Measurements from ENCODE around the gene FAM98A.

FAM98A gene

GRCh38 chr2:33614190-33614589, 15.1 kb upstream of the FAM98A start:
- H2AFZ ChIP-seq (ENCODE audit: low read depth) = no peak overlapping the region
- no peak overlapping the region for H3K4me3 ChIP-seq (IDR thresholded peaks at IDR 0.05; ENCODE audit: insufficient read depth, low read depth, low read length)
- no peaks in the 10 kb centered on the region for H3K79me2 ChIP-seq (ENCODE audit: insufficient read depth, low read depth)
- no peaks in the 10 kb centered on the region for H4K20me1 ChIP-seq (ENCODE audit: insufficient read depth)
- H3K36me3 ChIP-seq (ENCODE audit: insufficient read depth) = no peaks in the 10 kb centered on the region
- H3K27me3 ChIP-seq (ENCODE audit: insufficient read depth, low read depth) = no peaks in the 10 kb centered on the region
- H3K9ac ChIP-seq = no peak overlapping the region
- TF ChIP-seq, protein P1, sequence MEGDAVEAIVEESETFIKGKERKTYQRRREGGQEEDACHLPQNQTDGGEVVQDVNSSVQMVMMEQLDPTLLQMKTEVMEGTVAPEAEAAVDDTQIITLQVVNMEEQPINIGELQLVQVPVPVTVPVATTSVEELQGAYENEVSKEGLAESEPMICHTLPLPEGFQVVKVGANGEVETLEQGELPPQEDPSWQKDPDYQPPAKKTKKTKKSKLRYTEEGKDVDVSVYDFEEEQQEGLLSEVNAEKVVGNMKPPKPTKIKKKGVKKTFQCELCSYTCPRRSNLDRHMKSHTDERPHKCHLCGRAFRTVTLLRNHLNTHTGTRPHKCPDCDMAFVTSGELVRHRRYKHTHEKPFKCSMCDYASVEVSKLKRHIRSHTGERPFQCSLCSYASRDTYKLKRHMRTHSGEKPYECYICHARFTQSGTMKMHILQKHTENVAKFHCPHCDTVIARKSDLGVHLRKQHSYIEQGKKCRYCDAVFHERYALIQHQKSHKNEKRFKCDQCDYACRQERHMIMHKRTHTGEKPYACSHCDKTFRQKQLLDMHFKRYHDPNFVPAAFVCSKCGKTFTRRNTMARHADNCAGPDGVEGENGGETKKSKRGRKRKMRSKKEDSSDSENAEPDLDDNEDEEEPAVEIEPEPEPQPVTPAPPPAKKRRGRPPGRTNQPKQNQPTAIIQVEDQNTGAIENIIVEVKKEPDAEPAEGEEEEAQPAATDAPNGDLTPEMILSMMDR (conservative IDR thresholded peaks at IDR 0.05; ENCODE audit: low read depth, low read length) = no peak
- no peak overlapping the region for H3K27ac ChIP-seq
- H3K4me1 ChIP-seq (ENCODE audit: low read depth, poor library complexity, severe bottlenecking) = peaks cover 29% of the 10 kb centered on the region
- H3K4me2 ChIP-seq = no peak overlapping the region

DNA sequence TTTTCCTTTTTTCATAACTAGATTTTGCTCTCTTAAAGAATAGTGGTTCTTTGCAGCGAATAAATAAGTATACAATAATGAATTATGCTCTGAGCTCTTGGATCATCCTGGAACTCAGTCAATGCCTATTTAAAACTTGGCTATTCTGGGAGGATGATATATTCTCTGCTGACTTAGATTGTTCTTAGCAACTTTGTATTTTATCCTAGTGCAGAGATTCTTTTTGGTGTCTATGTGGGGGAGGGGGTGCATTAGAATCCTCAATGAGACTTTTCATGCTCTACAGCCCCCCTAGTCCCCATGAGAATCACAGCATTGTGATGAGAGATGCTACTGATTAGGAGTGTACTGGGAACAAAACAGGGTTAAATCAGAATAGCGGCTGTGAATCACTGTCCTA, 8.8 kb upstream of the FAM98A start:
- no peak overlapping the region for H2AFZ ChIP-seq (ENCODE audit: low read depth)
- no peaks in the 10 kb centered on the region for H3K4me1 ChIP-seq (ENCODE audit: low read depth, poor library complexity, severe bottlenecking)
- H3K27me3 ChIP-seq (ENCODE audit: insufficient read depth, low read depth) = no peaks in the 10 kb centered on the region
- TF ChIP-seq, protein P1 (conservative IDR thresholded peaks at IDR 0.05; ENCODE audit: low read depth, low read length) = no peak
- H3K36me3 ChIP-seq (ENCODE audit: insufficient read depth) = no peaks in the 10 kb centered on the region
- H3K4me3 ChIP-seq (IDR thresholded peaks at IDR 0.05; ENCODE audit: insufficient read depth, low read depth, low read length) = no peak overlapping the region
- H3K9ac ChIP-seq = no peak overlapping the region
- H4K20me1 ChIP-seq (ENCODE audit: insufficient read depth) = no peaks in the 10 kb centered on the region
- no peaks in the 10 kb centered on the region for H3K79me2 ChIP-seq (ENCODE audit: insufficient read depth, low read depth)
- no peak overlapping the region for H3K27ac ChIP-seq
- H3K4me2 ChIP-seq = no peak overlapping the region

DNA sequence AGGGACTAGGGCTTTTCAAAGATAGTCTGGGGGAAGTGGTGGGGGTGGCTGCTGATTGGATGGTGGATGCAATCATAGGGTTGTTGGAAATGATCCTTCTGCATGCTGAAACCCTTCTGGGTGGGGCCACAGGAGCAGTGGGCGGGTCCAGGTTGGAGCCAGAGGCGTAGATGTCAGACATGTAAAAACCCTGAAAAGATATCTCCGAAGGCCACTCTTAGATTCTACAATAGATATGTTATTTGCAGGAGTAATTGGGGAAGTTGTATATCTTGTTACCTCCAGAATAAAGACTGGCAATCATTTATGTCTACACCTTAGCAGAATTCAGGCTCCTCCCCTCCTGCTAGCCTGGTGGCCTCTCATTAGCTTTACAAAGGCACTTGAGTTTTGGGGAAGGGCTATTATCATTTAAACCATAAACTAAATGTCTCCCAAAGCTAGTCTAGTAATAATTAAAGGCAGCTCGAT, 8.2 kb upstream of the FAM98A start:
- no peaks in the 10 kb centered on the region for H3K79me2 ChIP-seq (ENCODE audit: insufficient read depth, low read depth)
- TF ChIP-seq, protein P1 (conservative IDR thresholded peaks at IDR 0.05; ENCODE audit: low read depth, low read length) = no peak
- no peak overlapping the region for H3K4me3 ChIP-seq (IDR thresholded peaks at IDR 0.05; ENCODE audit: insufficient read depth, low read depth, low read length)
- H3K4me2 ChIP-seq = no peak overlapping the region
- no peak overlapping the region; the same call in 1 of the 2 replicates for H2AFZ ChIP-seq (ENCODE audit: low read depth)
- no peaks in the 10 kb centered on the region for H4K20me1 ChIP-seq (ENCODE audit: insufficient read depth)
- H3K27me3 ChIP-seq (ENCODE audit: insufficient read depth, low read depth) = no peaks in the 10 kb centered on the region
- no peaks in the 10 kb centered on the region for H3K4me1 ChIP-seq (ENCODE audit: low read depth, poor library complexity, severe bottlenecking)
- no peaks in the 10 kb centered on the region for H3K36me3 ChIP-seq (ENCODE audit: insufficient read depth)
- H3K27ac ChIP-seq = no peak overlapping the region
- H3K9ac ChIP-seq = no peak overlapping the region

DNA sequence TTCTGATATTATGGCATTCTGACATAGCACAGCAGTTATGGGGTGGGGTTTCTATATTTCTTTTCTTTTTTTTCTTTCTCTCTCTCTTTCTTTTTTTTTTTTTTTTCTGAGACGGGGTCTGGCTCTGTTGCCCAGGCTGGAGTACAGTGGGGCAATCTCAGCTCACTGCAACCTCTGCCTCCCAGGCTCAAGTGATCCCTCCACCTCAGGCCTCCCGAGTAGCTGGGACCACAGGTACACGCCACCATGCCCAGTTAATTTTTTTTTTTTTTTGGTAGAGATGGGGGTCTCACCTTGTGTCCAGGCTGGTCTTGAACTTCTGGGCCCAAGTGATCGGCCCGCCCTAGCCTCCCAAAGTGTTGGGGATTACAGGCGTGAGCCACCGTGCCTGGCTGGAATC, 7.5 kb upstream of the FAM98A start:
- Histone ChIP-seq H3K4me1 (ENCODE audit: low read depth, poor library complexity, severe bottlenecking) (no peaks in the 10 kb centered on the region), H3K4me3 (IDR thresholded peaks at IDR 0.05; ENCODE audit: insufficient read depth, low read depth, low read length) (no peak overlapping the region), H3K36me3 (ENCODE audit: insufficient read depth) (no peaks in the 10 kb centered on the region), H3K27me3 (ENCODE audit: insufficient read depth, low read depth) (no peaks in the 10 kb centered on the region), H2AFZ (ENCODE audit: low read depth) (no peak overlapping the region), H4K20me1 (ENCODE audit: insufficient read depth) (no peaks in the 10 kb centered on the region), H3K4me2 (no peak overlapping the region), H3K9ac (no peak overlapping the region), H3K27ac (no peak overlapping the region), H3K79me2 (ENCODE audit: insufficient read depth, low read depth) (no peaks in the 10 kb centered on the region)
- TF ChIP-seq, protein P1 (conservative IDR thresholded peaks at IDR 0.05; ENCODE audit: low read depth, low read length) = no peak
